HG02973 (cell line): ENCODE measurements around the gene IL6ST.
A peak's percentile ranks its signal among the peaks of the same experiment; 100 is the strongest.
"Not testable (repeated sequence)": the region's sequence is repeated elsewhere in the genome, so short reads cannot be mapped to it uniquely, and the experiment has no call there.

ENCODE experiments used
- ATAC-seq: cut with Tn5 transposase; IDR thresholded peaks from one replicate; pipeline ENCODE4 v1.9.1; 2021; ENCODE audit warnings: moderate library complexity; ENCODE audit not compliant: unreplicated experiment

IL6ST gene

DNA sequence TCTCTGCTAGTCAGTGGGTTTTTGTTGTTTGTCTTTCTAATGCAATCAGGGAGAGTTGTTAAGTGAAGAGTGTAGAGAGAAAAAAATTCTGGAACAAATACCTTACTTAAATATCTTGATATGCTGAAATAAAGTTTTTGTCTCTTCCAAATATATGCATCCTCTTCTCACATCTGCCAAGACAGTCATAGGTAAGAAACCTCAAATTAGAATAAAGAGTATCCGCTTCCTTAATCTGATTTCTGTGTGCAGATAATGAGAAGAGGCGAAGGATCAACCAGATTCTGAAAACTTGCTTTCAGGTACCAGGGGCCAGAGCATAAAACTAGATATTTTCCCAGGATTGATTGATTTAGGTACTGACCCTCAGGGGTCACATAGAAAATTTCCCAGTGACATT, 11.3 kb upstream of the IL6ST start:
- ATAC-seq: no peak

DNA sequence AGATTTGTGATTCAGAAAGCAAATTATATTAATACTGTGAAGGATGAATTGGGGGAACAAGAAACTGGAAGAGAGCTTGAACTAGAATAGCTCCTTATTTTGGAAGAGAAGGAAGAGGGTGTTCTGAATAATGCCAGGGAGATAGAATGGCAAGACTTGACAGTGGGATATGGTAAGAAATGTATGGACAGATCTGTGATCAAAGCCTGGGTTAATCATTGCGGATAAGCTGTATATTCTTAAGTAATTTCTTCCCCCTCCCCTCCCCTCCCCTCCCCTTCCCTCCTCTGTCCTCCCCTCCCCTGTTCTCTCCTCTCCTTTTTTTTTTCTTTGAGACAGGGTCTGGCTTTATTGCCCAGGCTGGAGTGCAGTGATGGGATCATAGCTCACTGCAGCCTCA, 10.1 kb upstream of the IL6ST start:
- no peak for ATAC-seq

DNA sequence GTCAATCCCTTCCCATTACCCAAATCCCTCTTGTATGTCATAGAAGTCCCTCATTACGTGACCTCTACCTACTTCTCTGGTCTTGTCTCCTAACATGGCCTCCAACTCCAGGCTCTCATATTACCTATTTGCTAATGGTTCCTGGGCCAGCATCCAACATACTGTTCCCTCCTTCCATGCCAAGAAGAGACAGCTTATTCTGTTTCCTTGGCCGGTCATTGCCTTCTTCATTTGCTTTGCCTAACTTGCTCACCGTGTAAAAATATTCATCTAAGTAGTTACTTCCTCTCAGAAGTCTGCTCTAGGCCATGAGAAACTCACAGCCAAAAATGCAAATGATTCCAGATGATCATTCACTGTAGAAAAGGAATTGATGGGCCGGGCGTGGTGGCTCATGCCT, 8.9 kb upstream of the IL6ST start:
- no peak for ATAC-seq

DNA sequence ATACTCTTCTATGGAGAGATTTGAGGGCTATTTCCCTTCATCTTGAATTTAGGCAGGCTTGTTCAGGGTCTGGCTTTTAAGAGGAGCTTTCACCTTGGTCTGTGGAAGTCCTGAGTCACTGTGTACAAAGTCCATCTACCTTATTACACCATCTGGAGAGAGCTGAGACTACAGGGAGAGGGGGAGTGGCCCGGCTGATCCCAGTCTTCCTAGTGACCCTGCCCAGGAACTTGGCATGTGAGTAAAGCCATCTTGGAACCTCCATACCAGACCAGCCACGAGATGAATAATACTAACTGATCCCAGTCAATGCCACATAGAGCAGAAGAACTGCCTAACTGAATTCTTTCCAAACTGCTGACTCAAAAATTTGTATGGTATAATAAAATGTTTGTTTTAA, 8.4 kb upstream of the IL6ST start:
- no peak for ATAC-seq

DNA sequence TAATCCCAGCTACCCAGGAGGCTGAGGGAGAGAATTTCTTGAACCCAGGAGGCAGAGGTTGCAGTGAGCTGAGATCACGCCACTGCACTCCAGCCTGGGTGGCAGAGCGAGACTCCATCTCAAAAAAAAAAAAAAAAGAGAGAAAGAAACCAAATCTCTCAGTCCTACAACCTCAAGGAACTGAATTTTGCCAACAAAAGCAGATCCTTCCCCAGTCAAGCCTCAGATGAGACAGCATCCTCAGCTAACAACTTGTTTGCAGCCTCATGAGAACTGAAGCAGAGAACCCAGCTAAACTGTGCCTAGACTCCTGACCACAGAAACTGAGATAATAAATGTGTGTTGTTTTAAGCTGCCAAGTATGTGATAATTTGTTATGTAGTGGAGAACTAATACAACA, 7.5 kb upstream of the IL6ST start:
- no peak for ATAC-seq

DNA sequence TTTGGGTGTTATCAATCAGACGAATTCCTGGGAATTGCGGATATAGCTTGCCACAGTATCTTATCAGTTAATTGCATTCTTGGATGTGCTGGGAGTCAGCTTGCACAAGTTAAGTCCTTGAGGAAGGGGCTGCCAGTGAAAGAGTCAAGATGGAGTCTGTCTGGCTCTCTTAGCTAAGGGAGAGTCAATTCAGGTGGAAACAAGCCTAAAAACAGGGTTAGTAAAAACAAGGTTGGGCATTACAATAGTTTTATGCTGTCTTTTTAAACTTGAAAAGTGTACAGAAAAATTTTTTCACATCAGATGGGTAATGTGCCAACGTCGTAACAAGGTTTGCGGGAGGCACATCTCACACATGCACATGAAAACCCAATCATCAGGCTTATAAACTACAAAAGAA, 5.5 kb upstream of the IL6ST start:
- ATAC-seq: not testable (repeated sequence)

DNA sequence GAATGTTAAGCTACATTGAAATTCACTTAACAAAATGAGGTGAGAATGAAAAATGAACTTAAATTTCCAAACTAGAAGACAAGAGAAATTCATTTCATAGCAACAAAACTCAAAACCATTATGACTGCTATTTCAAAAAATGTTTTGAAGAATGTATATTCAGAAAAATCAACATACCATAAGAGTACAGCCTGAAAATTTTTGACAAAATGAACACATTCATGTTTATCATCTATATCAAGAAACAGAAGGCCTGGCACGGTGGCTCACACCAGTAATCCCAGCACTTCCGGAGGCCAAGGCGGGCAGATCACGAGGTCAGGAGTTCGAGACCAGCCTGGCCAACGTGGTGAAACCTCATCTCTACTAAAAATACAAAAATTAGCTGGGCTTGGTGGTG, 4.2 kb upstream of the IL6ST start:
- no peak for ATAC-seq

DNA sequence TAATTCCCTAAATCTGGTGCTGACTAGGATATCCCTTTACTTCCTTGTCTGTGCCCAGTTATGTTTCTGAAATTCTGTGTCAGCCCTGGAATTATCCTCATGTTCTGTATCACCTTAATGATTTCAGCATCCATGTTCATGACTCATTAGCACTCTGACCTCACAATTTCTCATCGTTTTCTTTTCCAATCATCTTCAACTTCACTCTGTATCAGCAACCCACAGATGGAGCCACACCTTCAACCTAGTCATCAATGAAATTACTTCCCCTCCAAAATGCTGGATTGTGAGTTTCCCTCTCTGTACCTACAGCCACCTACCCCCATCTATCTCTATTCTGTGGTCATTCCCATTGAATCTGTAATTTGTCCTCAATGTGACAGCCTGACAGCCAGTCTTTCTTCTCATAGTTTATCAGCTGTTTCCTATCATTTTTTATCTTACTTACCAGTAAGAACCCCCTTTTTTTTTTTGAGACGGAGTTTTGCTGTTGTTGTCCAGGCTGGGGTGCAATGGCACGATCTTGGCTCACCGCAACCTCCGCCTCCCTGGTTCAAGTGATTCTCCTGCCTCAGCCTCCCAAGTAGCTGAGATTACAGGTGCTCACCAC, 3.1 kb upstream of the IL6ST start:
- no peak for ATAC-seq

DNA sequence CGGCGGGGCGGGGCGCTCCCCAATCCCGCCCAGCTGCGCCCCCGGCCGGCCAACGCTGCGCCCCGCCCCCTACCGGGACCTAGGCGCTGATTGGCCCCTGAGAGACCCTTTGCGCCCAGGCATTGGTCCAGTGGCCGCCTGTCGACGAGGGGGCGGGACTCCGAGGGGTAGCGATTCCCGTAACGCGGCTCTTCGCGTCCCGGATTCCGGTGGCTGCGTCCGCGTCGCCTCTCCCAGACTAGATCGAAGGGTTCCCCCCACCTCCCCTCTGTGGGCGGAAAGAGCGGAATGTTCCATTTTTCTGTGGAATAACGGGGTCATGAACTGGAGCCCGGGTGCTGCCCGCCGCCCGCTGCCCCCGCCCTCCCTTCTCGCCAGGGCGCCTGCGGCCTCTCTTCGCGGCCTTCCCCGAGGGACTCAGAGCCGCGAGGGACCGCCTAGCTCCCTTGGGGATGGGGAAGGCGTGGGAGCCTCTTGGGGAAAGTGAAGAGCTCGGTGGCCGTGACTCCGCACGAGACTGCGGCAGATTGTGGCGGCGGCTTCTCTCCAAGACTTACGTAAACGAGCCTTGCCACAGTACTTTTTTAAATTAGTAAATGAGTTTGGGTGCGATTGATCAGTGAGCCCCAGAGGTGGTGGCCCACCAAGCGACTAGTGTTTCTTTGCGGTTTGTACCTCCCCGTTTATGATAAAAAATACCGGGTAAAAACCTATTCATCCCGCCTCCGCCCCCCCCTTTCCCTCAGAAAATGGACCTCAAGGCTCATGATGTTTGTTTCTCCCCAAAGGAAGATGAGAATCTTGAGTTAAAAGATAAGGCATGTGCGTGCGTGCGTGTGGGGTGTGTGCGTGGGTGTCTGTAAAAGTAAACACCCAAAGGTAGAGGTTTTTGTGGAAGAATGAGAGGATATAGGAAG, 493 bp upstream of the IL6ST start:
- ATAC-seq: peak; percentile 94

DNA sequence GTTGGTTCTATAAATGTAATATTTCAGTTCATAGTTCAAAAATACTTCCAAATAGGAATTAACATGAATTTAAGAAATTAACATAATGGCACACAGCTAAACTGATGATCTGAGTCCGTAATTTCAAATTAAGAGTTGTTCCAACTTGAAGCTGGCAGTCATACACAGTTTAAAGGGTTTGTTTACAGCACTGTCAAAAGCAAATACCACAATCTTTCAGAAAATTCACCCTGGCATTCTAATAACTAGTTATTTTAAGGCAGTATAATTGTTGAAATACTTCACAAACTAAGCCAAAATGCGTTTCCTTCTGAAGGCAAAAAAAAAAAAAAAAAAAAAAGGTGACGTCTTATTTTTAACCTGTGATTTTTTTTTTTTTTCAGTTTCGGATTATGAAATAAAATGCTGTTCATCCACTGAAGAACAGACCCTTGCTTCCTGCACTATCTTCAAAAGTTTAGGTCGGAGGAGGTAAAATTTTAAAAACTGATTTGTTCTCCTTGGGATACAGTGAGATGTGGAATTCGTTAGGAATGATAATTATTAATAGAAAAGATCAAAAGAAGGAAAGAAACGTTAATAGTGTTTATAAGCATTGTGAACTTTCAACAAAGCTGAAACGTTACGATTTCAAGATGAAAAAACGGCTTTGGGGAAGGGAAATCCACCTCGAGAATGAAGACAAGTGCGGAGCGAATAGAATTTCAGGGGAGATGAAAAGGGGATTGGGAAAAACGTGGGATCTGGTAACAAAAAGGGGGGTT, 850 bp downstream of the IL6ST start:
- no peak for ATAC-seq

DNA sequence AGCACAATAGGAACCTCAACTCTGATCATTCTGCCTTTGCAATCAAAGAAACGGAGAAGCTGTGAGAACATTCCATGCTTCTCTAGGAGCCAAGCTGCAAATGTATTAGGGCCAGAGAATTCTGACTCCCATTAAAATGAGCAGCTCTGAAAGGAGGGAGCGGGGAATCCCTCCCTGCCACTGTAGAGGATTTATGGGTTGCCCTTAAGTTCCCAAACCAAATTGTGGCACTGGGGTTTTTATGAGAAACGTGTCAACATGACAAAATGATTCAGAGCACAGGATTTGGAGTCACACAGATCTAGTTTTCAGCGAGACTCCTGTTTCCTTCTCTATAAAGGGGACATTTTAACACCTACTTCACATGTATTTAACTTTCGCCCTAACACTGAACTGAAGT, 1.8 kb downstream of the IL6ST start:
- no peak for ATAC-seq

DNA sequence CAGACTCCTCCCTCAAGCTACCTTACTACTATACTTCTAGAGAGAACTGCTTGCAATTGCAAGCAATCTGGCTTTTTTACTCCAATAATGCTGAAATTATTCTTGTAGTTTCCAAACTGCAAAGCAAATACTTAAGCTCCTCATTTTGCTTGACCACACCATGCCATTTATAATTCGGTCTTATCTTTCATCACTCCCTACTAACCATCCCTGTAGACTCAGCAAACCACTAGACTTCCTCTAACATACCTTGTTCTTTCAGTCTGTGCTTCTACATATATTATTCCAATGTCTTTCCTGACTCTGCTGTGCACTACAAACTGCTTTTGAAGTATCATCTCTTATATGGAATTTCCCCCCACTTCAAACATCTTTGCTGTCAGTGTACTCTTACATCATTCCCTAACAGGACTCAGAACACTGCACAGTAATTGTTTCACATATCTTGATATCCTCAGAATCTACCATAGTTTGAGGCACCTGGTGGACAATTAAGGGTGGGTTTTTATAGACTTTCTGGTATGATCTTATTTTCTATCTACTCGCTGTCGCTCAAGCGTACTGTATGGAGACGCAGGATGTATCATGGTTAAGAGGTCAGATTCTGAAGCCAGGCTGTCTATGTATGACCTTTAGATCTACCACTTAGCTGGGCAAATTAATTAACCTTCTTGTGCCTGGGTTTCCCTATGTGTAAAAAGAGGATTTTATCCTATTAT, 2.8 kb downstream of the IL6ST start:
- no peak for ATAC-seq

DNA sequence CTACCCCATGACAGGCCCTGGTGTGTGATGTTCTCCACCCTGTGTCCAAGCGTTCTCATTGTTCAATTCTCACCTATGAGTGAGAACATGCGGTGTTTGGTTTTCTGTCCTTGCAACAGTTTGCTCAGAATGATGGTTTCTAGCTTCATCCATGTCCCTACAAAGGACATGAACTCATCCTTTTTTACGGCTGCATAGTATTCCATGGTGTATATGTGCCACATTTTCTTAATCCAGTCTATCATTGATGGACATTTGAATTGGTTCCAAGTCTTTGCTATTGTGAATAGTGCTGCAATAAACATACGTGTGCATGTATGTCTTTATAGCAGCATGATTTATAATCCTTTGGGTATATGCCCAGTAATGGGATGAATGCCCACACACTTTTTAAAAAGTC, 3.9 kb downstream of the IL6ST start:
- not testable (repeated sequence) for ATAC-seq

DNA sequence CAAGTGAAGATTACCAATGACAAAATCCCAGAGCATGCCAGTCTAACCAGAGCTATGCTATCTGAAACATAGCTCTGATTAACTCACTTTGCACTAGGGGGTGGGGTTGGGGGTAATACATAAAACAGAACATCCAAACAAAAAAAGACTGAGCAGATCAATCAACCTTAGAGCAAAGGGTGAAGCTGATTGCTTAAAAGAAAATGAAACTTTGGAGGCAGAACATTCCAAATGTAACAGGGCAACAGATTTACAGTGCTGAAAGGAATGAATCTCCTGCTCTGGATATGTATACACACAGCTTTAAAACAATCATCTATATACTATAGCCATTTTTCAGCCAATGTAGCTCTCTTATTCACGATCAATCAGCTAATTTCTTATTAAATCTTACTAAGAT, 4.9 kb downstream of the IL6ST start:
- ATAC-seq: no peak

DNA sequence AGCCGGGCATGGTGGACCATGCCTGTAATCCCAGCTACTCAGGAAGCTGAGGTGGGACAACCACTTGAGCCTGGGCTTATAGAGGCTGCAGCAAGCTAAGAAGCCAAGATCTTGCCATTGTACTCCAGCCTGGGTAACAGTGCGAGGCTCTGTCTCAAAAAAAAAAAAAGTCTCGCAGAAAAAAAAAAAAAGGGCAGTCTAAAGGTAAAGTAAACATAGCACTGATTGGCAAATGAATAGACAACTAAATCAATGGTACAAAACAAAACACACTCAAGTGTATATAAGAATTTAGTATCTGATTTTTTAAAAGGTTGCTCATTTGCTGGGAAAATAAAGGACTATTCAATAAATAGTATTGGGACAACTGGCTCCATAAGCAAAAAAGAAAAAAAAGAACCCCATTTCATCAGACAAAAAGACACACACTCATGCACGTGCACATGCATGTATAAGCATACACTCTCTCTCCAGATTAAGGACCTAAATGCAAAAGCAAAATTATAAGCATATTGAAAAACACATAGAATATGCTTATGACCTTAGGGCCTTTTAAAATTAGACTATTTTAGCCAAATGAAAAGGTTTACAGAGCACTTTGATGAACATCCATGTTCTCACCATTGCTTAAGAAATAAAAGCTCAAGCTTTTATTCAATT, 5.7 kb downstream of the IL6ST start:
- no peak for ATAC-seq

DNA sequence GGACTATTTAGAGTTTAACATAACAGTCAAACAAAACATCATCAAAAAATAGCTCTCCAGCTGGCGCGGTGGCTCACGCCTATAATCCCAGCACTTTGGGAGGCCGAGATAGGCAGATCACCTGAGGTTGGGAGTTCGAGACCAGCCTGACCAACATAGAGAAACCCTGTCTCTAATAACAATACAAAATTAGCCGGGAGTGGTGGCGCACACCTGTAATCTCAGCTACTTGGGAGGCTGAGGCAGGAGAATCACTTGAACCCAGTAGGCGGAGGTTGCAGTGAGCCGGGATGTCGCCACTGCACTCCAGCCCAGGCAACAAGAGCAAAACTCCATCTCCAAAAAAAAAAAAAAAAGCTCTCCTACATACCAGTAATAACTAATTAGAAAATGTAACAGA, 6.3 kb downstream of the IL6ST start:
- not testable (repeated sequence) for ATAC-seq

DNA sequence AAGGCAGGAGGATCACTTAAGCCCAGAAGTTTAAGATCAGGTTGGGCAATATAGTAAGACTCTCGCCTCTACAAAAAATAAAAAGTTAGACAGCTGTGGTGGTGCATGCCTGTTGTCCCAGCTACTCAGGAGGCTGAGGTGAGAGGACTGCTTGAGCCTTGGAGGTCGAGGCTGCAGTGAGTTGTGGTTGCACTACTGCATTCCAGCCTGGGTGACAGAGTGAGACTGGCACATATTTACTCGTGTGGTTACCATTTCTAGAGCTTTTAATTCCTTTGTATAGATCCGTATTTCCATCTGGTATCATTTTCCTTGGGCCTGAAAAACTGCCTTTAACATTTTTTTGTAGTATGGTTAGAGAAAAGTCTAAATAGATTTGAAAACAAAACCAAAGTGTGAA, 7.8 kb downstream of the IL6ST start:
- no peak for ATAC-seq

DNA sequence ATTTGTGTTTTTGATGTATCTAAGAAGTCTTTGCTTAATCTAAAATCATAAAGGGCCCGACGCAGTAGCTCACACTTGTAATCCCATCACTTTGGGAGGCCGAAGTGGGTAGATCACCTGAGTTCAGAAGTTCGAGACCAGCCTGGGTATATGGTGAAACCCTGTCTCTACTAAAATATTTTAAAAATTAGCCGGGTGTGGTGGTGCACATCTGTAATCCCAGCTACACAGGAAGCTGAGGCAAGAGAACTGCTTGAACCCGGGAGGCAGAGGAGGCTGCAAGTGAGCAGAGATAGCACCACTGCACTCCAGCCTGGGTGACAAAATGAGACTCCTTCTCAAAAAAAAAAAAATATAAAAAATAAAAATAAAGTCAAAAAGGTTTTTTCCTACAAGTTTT, 9.6 kb downstream of the IL6ST start:
- ATAC-seq: no peak

DNA sequence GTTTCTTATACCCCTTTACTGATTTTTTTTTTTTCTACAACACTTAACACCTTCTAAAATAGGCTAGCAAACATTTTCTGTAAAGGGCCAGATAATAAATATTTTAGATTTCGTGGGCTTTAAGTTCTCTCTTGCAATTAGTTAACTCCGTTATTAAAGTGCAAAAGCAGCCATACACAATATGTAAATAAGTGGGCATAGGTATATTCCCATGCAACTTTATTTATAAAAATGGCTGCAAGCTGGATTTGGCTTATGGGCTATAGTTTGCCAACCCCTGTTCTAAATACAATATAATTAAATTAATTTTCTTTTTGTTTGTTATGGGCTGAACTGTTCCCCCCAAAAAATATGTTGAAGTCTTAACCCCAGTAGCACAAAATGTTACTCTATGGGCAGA, 10.8 kb downstream of the IL6ST start:
- no peak for ATAC-seq

DNA sequence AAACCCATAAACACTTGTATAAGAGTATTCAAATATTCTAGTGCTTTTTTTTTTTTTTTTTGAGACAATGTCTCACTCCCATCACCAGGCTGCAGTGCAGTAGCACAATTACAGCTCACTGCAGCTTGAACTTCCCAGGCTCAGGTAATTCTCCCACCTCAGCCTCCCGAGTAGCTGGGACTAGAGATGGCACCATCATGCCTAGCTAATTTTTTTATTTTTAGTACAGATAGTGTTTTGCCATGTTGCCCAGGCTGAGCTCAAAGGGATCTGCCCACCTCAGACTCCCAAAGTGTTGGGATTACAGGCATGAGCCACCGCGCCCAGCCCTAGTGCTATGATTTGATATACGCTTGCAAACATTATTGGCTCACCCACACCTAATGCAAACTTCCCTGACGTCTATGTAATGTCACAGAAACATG, 11.8 kb downstream of the IL6ST start:
- no peak for ATAC-seq

DNA sequence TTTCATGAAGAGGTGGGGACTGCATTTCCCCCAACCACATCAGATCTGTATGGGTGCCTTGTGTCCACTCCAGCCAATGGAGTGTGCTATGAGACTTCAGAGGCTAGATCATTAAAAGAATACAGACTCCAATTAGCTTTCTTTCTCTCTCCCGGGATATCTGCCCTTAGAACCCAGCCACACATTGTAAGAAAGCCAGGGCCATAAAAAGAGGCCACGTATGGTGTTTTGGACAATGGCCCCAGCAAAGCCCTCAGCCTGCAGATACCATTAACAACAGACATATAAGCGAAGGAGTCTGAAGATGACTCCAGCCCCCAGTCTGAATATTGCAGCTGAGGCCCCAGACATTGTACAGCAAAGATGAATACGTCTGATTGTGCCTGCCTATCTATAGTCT, 21.5 kb downstream of the IL6ST start:
- ATAC-seq: no peak
